Measurements from ENCODE around the gene TSPAN18. TPM values are rescaled to one million over a fixed set of nuclear protein-coding genes. Genes with fewer than 3 reads are reported as not detected.

The TSPAN18 gene
- total RNA-seq, 1 donor from 2014 or later = 13.9 TPM

DNA sequence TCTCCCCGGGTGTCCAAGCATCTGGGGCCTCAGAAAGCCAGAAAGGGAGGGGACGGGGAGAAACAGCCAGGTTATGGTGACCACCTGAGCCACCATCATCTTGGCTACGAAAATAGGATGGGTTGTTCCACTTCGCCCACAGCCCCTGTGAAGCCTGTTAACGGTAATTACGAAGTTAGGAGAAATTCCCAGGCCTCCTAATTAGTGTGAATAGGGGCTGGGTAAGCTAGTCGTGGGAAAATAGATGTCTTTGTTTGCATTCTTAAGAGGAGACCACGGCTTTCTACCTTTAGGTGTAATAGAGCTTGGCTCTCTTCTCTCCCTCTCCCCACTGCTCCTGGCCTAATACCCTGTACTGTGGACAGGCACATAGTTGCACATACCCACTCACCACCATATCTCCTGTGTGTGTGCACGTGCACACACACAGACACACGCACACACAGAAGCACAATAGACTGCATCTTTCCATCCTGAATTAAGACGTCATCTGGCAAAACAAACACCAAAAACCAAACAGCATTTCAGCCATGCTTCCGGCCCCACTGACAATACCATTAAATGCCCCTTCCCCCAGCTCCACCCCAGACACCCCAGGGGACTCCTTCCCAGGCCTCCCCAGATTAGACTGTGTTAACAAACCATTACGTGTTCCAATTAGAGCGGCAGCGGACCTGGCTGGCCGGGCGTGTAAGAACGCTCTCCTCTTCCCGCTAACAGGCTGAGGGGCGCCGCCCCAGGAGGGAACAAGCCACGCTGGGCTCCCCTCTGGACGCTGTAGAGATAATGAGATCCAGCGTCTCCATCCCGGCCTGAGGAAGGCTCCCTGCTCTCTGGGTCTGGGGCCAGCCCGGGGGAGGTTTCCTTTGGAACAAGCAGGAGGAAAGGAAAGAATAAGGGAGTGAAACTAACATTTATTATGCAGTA, 151.1 kb downstream of the TSPAN18 start:
- FAIRE-seq (no peak), DNase-seq (ENCODE audit: low spot score in 2 of 2) (no peak)

DNA sequence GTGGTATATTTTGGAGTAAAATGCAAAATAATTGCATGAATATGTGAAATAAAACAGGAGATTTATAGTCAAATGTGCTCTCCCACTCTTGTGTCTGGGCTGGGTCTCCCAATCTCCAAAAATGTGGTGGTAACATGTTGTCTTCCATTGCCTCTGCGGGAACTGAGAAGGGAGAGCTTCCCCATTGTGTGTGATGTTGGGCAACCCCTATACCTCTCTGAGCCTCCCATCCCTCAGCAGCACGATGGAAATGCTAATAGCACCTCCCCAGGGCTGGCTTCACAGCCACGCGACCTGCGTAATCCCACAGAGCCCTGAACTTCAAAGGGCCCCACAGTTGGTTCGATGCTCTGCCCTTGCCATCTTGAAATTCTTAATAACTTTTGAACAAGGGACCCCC, 151.9 kb downstream of the TSPAN18 start:
- FAIRE-seq = no peak
- no peak for DNase-seq (ENCODE audit: low spot score in 2 of 2)

GRCh38 chr11:44879432-44879831, 152.7 kb downstream of the TSPAN18 start:
- FAIRE-seq = no peak

GRCh38 chr11:44880511-44880910, 153.7 kb downstream of the TSPAN18 start:
- no peak for FAIRE-seq
- no peak for DNase-seq (ENCODE audit: low spot score in 2 of 2)

More at GRCh38 chr11:44879432-44879831, 152.7 kb downstream of the TSPAN18 start:
- no peak for DNase-seq (ENCODE audit: low spot score in 2 of 2)

- DNase-seq (ENCODE audit: low spot score in 2 of 2) = no peak
- FAIRE-seq = no peak
These were observed 154.2 kb downstream of the TSPAN18 start for GRCh38 chr11:44880953-44881352.

DNA sequence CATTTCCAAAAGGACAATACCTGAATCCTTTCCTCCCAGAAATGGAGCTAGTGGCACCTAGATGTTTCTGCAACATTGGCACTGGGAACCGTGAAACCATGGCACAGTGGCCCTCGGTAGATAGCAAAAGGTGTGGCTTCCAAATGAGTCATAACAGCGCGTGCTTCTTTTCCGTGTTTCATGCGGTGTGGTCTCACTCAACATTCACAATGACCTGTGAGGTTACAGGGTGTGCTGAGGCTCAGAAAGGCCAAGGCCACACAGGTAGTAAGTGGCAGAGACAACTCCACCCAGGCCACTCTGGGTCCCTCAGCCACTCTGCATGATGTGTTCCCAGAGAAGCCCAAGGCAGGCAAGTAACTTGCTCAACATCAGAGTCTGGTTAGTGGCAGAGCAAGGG, 156.5 kb downstream of the TSPAN18 start:
- FAIRE-seq = no peak
- DNase-seq (ENCODE audit: low spot score in 2 of 2) = no peak

DNA sequence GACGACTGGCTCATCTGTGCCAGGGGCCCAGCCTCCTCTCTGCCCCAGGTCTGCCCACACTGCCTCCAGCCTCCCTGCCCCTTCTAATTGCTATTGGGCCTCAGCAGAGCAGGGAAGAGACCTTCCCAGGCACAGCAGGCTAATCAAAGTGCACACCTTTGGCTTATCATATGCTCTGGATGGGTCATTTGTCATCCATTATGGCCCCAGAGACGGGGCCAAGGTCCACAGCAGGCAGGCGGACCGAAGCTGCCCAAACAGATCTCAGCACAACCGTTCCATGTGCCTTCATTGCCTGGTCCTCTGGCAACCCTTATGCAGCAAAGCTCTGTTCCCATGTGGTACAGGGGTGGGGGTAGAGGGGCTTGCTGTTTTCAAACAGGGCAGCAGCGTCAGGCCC, 157.3 kb downstream of the TSPAN18 start:
- FAIRE-seq (no peak), DNase-seq (ENCODE audit: low spot score in 2 of 2) (no peak)

DNA sequence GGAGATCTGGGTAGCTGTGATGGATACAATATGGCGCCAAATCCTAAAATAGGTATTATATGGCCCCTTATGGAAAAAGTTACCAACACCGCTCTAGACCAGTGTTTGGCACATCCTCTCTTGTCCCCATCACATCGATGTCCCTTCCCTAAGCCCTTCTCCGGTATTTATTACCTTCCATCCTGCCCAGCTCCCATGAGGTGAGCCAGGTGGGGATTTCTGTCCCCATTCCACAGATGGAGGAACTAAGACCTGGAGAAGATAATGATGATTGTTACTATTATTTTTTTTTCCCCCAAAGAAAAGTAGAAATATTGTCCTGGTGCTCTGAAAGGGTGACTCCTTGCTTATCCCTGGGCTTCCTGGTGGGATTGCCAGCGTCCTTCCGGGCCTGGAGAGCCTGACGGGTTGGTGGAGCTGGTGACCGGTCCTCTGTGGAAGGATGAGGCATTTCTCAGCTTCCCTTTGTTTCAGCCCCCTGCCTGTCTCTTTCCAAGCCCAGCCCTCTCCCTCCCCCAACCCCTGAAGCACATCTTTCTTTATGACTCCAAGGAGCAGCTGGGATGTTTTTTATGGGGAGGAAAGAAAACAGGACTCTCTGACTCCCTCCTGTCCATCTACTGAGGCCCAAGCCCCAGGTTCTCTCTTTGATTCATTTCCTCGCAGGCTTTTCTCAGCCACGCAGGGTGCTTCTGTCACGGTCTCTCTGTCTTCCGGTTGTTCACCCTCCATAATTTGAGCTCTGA, 158.5 kb downstream of the TSPAN18 start:
- FAIRE-seq (no peak), DNase-seq (ENCODE audit: low spot score in 2 of 2) (no peak)

DNA sequence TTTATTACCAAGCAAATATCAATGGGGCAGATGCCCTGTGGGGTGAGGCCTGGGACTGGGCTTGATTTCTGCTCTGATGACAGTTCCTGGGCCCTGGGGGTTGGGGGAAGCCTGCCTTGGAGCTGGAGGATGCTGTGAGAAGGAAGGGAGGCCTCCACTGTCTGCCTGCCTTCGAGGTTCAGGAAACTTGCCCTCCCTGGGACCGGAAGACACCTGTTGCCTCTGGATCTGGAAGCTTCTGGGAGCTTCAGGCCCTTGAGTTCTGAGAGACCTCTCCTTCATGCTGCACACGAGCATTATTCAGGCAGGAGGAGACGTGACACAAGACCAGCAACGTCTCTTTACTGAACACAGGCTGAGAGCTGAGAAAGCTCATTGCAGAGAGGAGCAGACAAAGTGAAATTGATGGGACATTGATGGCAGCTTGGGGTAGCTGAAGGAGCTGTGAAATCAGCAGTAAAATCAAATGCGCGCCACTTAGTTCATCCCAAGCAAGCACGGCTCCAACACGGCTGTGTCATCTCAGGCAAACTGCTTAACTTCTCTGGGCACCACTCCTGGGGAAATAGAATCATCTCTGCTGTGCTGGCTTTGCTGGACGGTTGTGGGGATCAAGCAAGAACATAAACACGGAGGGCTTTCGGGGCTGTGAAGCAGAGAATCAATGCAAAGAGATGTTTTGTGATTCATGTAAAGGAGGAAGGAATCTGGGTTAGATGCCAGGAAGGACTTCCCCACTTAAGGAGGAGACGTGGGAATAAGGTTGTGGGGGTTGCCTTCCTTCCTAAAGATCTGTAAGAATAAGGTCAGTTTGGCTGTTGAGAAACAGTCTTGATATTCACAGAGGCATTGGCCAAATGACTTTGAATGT, 159.4 kb downstream of the TSPAN18 start:
- no peak for DNase-seq (ENCODE audit: low spot score in 2 of 2)
- FAIRE-seq = no peak

DNA sequence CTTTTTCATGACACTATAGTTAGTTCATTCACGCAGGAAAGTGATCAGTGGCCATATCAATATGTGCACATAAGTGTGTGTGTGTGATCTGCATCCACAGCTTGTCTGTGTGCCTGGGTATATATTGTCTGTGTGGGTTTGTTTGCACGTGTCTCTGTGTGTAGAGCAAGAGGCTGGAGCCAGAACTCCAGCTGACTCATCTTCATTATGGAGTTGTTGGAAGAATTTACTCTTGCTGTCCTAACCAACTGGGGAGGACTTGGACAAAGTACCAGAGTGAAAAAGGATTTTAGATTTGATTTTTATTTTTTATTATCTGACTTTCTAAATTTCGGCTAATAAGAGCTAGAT, 160.0 kb downstream of the TSPAN18 start:
- DNase-seq (ENCODE audit: low spot score in 2 of 2) (peak in 1 of 2 donors; percentile 48), FAIRE-seq (no peak)

- no peak for DNase-seq (ENCODE audit: low spot score in 2 of 2)
- FAIRE-seq = no peak
These were observed 160.9 kb downstream of the TSPAN18 start for GRCh38 chr11:44887636-44888035.

GRCh38 chr11:44889266-44889665, 162.5 kb downstream of the TSPAN18 start:
- no peak for DNase-seq (ENCODE audit: low spot score in 2 of 2)
- no peak for FAIRE-seq

DNA sequence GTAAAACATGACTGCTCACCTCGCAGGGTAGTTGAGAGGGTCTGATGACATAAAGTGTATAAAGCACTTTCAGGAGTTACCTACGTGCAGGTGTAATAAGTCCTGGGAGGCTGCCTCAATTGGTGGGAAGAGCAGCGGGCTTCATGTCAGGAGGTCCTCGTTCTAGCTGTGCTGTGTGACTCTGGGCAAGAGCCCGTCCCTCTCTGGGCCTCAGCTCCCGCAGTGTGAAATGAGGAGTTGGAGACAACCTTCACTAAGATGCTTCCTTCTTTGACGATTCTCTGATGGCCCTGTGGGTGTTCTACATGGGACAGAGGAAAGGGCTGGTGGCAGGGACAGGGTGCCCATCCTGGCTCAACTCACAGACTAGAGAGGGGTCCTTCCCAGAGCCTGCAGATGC, 166.1 kb downstream of the TSPAN18 start:
- no peak for FAIRE-seq

DNA sequence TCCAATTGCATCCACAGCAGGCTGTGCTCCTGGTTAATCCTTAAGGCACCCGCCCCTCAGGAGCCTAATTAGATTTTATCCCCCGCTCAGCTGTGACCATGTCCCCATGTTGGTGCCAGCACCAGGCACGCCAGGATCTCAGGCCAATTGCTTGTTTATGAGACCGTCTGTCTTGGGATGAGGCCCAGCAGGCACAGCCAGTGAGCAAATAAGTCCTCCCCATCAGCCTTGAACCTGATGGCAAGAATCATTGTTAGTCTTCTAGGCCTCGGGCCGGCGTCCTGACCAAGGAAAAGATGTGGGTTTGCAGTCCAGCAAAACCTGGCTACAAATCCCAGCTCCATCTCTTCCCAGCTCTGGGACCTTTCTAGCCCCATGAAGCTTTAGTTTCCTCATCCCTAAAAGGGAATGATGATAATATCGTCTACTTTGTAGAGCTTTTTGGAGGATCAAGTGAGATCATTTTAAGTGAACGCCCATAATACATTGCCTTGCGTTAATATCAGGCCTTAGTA, 166.6 kb downstream of the TSPAN18 start:
- DNase-seq (ENCODE audit: low spot score in 2 of 2) (no peak), FAIRE-seq (no peak)

More for the DNA sequence above, 166.1 kb downstream of the TSPAN18 start:
- DNase-seq (ENCODE audit: low spot score in 2 of 2) = no peak

- FAIRE-seq = no peak
- peak; percentile 39 to 72 for DNase-seq (ENCODE audit: low spot score in 2 of 2)
These were observed 167.3 kb downstream of the TSPAN18 start for GRCh38 chr11:44893846-44894617.

DNA sequence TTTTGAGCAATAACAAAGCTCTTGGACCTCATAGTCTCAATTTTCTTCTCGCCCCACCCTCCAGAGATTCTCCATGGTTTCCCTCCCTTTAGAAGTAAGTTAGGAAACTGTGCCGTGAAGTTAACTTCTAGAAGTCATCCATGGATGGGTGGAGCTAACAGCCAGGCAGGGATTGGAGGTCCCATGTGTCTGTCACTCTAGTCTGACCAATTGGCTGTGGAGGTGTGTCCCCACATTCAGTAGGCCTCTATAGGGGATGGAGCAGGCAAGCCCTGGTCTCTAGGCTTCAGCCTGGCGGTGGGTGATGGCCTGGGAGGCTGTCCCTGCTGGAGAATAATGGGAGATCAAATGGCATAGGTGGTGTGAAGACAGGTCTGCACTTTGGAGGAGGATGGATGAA, 173.2 kb downstream of the TSPAN18 start:
- no peak for DNase-seq (ENCODE audit: low spot score in 2 of 2)
- no peak for FAIRE-seq

- DNase-seq (ENCODE audit: low spot score in 2 of 2) (no peak), FAIRE-seq (no peak)
These were observed 174.4 kb downstream of the TSPAN18 start for GRCh38 chr11:44901120-44901633.

GRCh38 chr11:44901786-44902185, 175.0 kb downstream of the TSPAN18 start:
- DNase-seq (ENCODE audit: low spot score in 2 of 2) (no peak), FAIRE-seq (no peak)

GRCh38 chr11:44903035-44903434, 176.3 kb downstream of the TSPAN18 start:
- no peak for DNase-seq (ENCODE audit: low spot score in 2 of 2)
- FAIRE-seq = no peak
